Hepatocyte (in vitro differentiated cells): Measurements from ENCODE around the gene LRRC39. TPM values are rescaled to one million over a fixed set of nuclear protein-coding genes. Genes with fewer than 3 reads are reported as not detected.

Experiments
- DNase-seq: peaks from one replicate; pipeline ENCODE4 v3.0.0-alpha.2; 2016; ENCODE audit warnings: low spot score
- H2AFZ ChIP-seq: fragments of 200-600 bp; sonication (generic); 2 replicates; pipeline ENCODE4 v1.6.0; 2016; ENCODE audit warnings: antibody characterized with exemption, mild to moderate bottlenecking
- H3K27ac ChIP-seq: fragments of 200-600 bp; sonication (generic); 2 replicates; pipeline ENCODE4 v1.5.1; 2016; ENCODE audit warnings: mild to moderate bottlenecking
- H3K27me3 ChIP-seq: fragments of 200-600 bp; sonication (generic); 2 replicates; pipeline ENCODE4 v1.6.1; 2016
- H3K36me3 ChIP-seq: fragments of 200-600 bp; sonication (generic); replicated peaks from 2 replicates; pipeline ENCODE4 v1.5.1; 2016; ENCODE audit warnings: low read depth; ENCODE audit not compliant: insufficient read depth
- H3K4me1 ChIP-seq: fragments of 200-600 bp; sonication (generic); 2 replicates; pipeline ENCODE4 v1.5.1; 2016; ENCODE audit warnings: mild to moderate bottlenecking, moderate library complexity; ENCODE audit not compliant: insufficient read depth
- H3K4me2 ChIP-seq: fragments of 200-600 bp; sonication (generic); 2 replicates; pipeline ENCODE4 v1.6.0; 2016
- H3K4me3 ChIP-seq: fragments of 200-600 bp; sonication (generic); 2 replicates; pipeline ENCODE4 v1.5.1; 2016; ENCODE audit warnings: mild to moderate bottlenecking
- H3K79me2 ChIP-seq: fragments of 200-600 bp; sonication (generic); 2 replicates; pipeline ENCODE4 v1.6.0; 2017; ENCODE audit warnings: mild to moderate bottlenecking
- H3K9me2 ChIP-seq: fragments of 200-600 bp; sonication (generic); replicated peaks from 2 replicates; pipeline ENCODE4 v1.6.0; 2017; ENCODE audit warnings: mild to moderate bottlenecking; ENCODE audit not compliant: insufficient read depth
- H3K9me3 ChIP-seq: fragments of 200-600 bp; sonication (generic); 2 replicates; pipeline ENCODE4 v1.5.1; 2016; ENCODE audit warnings: low read depth, mild to moderate bottlenecking
- H4K20me1 ChIP-seq: fragments of 200-600 bp; sonication (generic); 2 replicates; pipeline ENCODE4 v1.6.0; 2016; ENCODE audit warnings: mild to moderate bottlenecking; ENCODE audit not compliant: insufficient read depth, poor library complexity, severe bottlenecking
- EZH2 ChIP-seq: fragments of 200-600 bp; sonication (generic); IDR thresholded peaks from 2 replicates; pipeline ENCODE4 v1.6.1; 2016; ENCODE audit warnings: antibody characterized with exemption, mild to moderate bottlenecking, borderline replicate concordance
- WGBS: methylation state at CpG from one replicate; pipeline ENCODE4 v1.1.6; 2016; ENCODE audit warnings: low lambda C conversion rate; ENCODE audit errors: missing lambda C conversion rate; 5-methylcytosine and 5-hydroxymethylcytosine counted together
- polyA plus RNA-seq: library from polyadenylated mRNA; unstranded; fragments of >200 nt; fragmentation: Nextera tagmentation; extraction: Ambion mirVana; gene quantifications from 2 replicates; pipeline ENCODE4 v1.2.1, GENCODE V29; 2016
- small RNA-seq: library from RNA; depleted of rRNA; stranded (forward); fragments of <200 nt; gene quantifications from one replicate; pipeline ENCODE3, GENCODE V24; 2014
- total RNA-seq: library from RNA; depleted of rRNA; stranded (reverse); fragments of >200 nt; gene quantifications from 2 replicates; pipeline ENCODE4 v1.2.3, GENCODE V29; 2014

LRRC39 gene
- total and polyA plus RNA-seq, 2 experiments from 2014 or later: 1.1 to 1.2 TPM

GRCh38 chr1:100100202-100100601, 77.9 kb downstream of the LRRC39 start:
- Histone ChIP-seq H3K27me3 (no peaks in the 10 kb centered on the region), H2AFZ (no peak overlapping the region), H3K9me3 (no peaks in the 10 kb centered on the region), H3K9me2 (no peaks in the 10 kb centered on the region), H3K4me1 (no peaks in the 10 kb centered on the region), H4K20me1 (no peaks in the 10 kb centered on the region), H3K27ac (no peak overlapping the region), H3K4me2 (no peak overlapping the region), H3K36me3 (no peaks in the 10 kb centered on the region), H3K79me2 (no peaks in the 10 kb centered on the region), H3K4me3 (no peak overlapping the region)
- WGBS: 95% methylated on average over 1 of the region's 1 CpG
- no peak for TF ChIP-seq EZH2
- no peak for DNase-seq

Small RNA genes within 50 kb of the gene (small RNA-seq; reads per million reads assigned to genes)
- gene AC093019.1 (not detected), gene RPL23AP90 (not detected)

Other genes with a start within 250 kb of the LRRC39 start
- gene SLC35A3, start 208.3 kb downstream of the LRRC39 start, total RNA-seq: 39.7 and 56.1 TPM in 2 replicates
- 16.7 and 18.9 TPM in 2 replicates for gene SLC35A3, start 208.3 kb downstream of the LRRC39 start, polyA plus RNA-seq
- gene SASS6, start 45.3 kb downstream of the LRRC39 start, total RNA-seq: 4.5 and 7.5 TPM in 2 replicates
- gene SASS6, start 45.3 kb downstream of the LRRC39 start, polyA plus RNA-seq: 1.9 and 2.7 TPM in 2 replicates
- 13.7 and 18.8 TPM in 2 replicates for gene TRMT13, start 45.1 kb downstream of the LRRC39 start, total RNA-seq
- 8.9 and 9.6 TPM in 2 replicates for gene TRMT13, start 45.1 kb downstream of the LRRC39 start, polyA plus RNA-seq
- gene DBT, start 71.6 kb upstream of the LRRC39 start, total RNA-seq: 10.5 and 11.8 TPM in 2 replicates
- 6.5 and 9.2 TPM in 2 replicates for gene DBT, start 71.6 kb upstream of the LRRC39 start, polyA plus RNA-seq
- 38.9 and 41.7 TPM in 2 replicates for gene RTCA, start 88.0 kb upstream of the LRRC39 start, total RNA-seq
- 37.2 and 43.7 TPM in 2 replicates for gene RTCA, start 88.0 kb upstream of the LRRC39 start, polyA plus RNA-seq
- 14.5 and 16.5 TPM in 2 replicates for gene CDC14A, start 174.2 kb upstream of the LRRC39 start, total RNA-seq
- gene CDC14A, start 174.2 kb upstream of the LRRC39 start, polyA plus RNA-seq: 5.8 and 7.3 TPM in 2 replicates